Measurements from ENCODE around the gene RASSF6. TPM values are rescaled to one million over a fixed set of nuclear protein-coding genes. Genes with fewer than 3 reads are reported as not detected.

RASSF6 gene
- total and polyA plus RNA-seq, 2 of the 8 experiments (the other 6 are each of a cell fraction or from before 2014, with no cell fraction given) = 0.03 to 0.28 TPM

GRCh38 chr4:73668782-73669201 lies 48.6 kb upstream of the RASSF6 start:
- no peak overlapping the region for H2BK15ac ChIP-seq (ENCODE audit: low read length)
- no peak for FAIRE-seq
- H2AFZ ChIP-seq (ENCODE audit: low read length) = no peak overlapping the region
- TF ChIP-seq SP1 (IDR thresholded peaks at IDR 0.05; ENCODE audit: low read depth, low read length) (no peak), KDM5A (IDR thresholded peaks at IDR 0.05; ENCODE audit: low read length) (no peak), POU5F1 (IDR thresholded peaks at IDR 0.05; ENCODE audit: low read depth, low read length) (no peak), TEAD4 (IDR thresholded peaks at IDR 0.05; ENCODE audit: low read depth, low read length) (no peak), SIN3A (conservative IDR thresholded peaks at IDR 0.05 in 1 of 2, IDR thresholded peaks at IDR 0.05 in 1 of 2; ENCODE audit: low read depth in 1 of 2, low read length in 2 of 2) (no peak), GTF2F1 (IDR thresholded peaks at IDR 0.05; ENCODE audit: borderline replicate concordance, low read depth, low read length) (no peak), USF2 (IDR thresholded peaks at IDR 0.05; ENCODE audit: low read length) (no peak), ZNF274 (IDR thresholded peaks at IDR 0.05; ENCODE audit: borderline replicate concordance, extremely low read depth, low read length) (no peak), PHF8 (conservative IDR thresholded peaks at IDR 0.05; ENCODE audit: low read depth, low read length) (no peak), CEBPB (IDR thresholded peaks at IDR 0.05; ENCODE audit: low read depth, low read length) (no peak), ASH2L (IDR thresholded peaks at IDR 0.05; ENCODE audit: low read length) (no peak), CHD1 (IDR thresholded peaks at IDR 0.05; ENCODE audit: low read depth, low read length) (no peak), POLR2AphosphoS5 (IDR thresholded peaks at IDR 0.05; ENCODE audit: low read depth, low read length) (no peak), ATF3 (IDR thresholded peaks at IDR 0.05; ENCODE audit: insufficient read depth, low read depth, low read length) (no peak)

More at GRCh38 chr4:73668782-73669201, 48.6 kb upstream of the RASSF6 start:
- Histone ChIP-seq H3K27ac (ENCODE audit: low read depth, low read length) (no peak overlapping the region), H3K4me3 (ENCODE audit: extremely low read depth in 1 of 4, insufficient read depth in 2 of 4, low read depth in 3 of 4, low read length in 4 of 4) (no peak overlapping the region), H3K4me1 (replicated peaks in 1 of 4; ENCODE audit: control insufficient read depth in 3 of 4, insufficient read depth in 4 of 4, low read length in 3 of 4) (no peaks in the 10 kb centered on the region), H3K56ac (replicated peaks; ENCODE audit: insufficient read length, low read depth, low read length) (no peak overlapping the region), H4K5ac (ENCODE audit: insufficient read length, low read depth, low read length) (no peak overlapping the region), H2BK20ac (ENCODE audit: low read length) (no peak overlapping the region), H3K36me3 (ENCODE audit: control insufficient read depth in 2 of 4, insufficient read depth in 4 of 4, low read length in 3 of 4) (no peaks in the 10 kb centered on the region), H3K27me3 (replicated peaks in 1 of 4; ENCODE audit: control insufficient read depth in 3 of 4, extremely low read depth in 1 of 4, insufficient read depth in 3 of 4, low read length in 3 of 4) (no peaks in the 10 kb centered on the region), H3K79me2 (ENCODE audit: control insufficient read depth in 1 of 2, insufficient read depth in 2 of 2, low read length in 2 of 2) (no peaks in the 10 kb centered on the region), H3K18ac (ENCODE audit: extremely low read depth, low read length) (no peak overlapping the region), H4K91ac (replicated peaks; ENCODE audit: insufficient read length, low read length) (no peak overlapping the region), H3K14ac (ENCODE audit: insufficient read length) (no peak overlapping the region), H2BK120ac (replicated peaks; ENCODE audit: low read depth, low read length) (no peak overlapping the region), H4K20me1 (replicated peaks in 1 of 2; ENCODE audit: control insufficient read depth in 1 of 2, insufficient read depth in 2 of 2, low read length in 2 of 2) (no peaks in the 10 kb centered on the region), H3K9me3 (ENCODE audit: insufficient read depth in 2 of 2, low read depth in 1 of 2, low read length in 1 of 2) (no peaks in the 10 kb centered on the region), H3K79me1 (ENCODE audit: low read depth, low read length) (no peaks in the 10 kb centered on the region), H3K23me2 (ENCODE audit: low read depth, low read length) (no peaks in the 10 kb centered on the region; the same call in 1 of the 2 replicates), H3K9ac (replicated peaks in 1 of 4; ENCODE audit: extremely low read depth in 1 of 4, low read depth in 3 of 4, low read length in 3 of 4) (no peak overlapping the region), H4K8ac (ENCODE audit: extremely low read depth, insufficient read depth, low read length) (no peak overlapping the region), H3K23ac (ENCODE audit: insufficient read length) (no peak overlapping the region), H3K4ac (replicated peaks; ENCODE audit: insufficient read length, low read depth, low read length) (no peak overlapping the region), H3K4me2 (ENCODE audit: insufficient read depth in 1 of 2, low read depth in 2 of 2, low read length in 2 of 2) (no peak overlapping the region), H2AK5ac (ENCODE audit: low read depth, low read length) (no peak overlapping the region), H2BK12ac (ENCODE audit: low read depth, low read length) (no peak overlapping the region), H2BK5ac (ENCODE audit: low read depth, low read length) (no peak overlapping the region)
- 87% methylated on average over 8 of the region's 8 CpGs; no CpG with 5 or more reads in 1 of the 2 experiments for WGBS, 2 experiments (ENCODE audit: extremely low coverage in 1 of 2, insufficient coverage in 1 of 2, insufficient read length in 1 of 2, insufficient replicate concordance in 2 of 2, low coverage in 1 of 2, low lambda C conversion rate in 2 of 2, missing lambda C conversion rate in 1 of 2)
- ChIA-PET CTCF (ENCODE audit: partially characterized antibody) (interaction anchor here (0.8 to 3.9 kb wide), 10 partner anchors 14 to 690 kb away, joined by 3 to 19 read pairs (median 4); no protein-coding TSS in a partner anchor), POLR2A (ENCODE audit: partially characterized antibody) (interaction anchor here (1.1 kb wide), 1 partner anchor 330 kb away, joined by 3 read pairs; the partner anchor contains the start of gene CXCL5)
- no peak for DNase-seq (ENCODE audit: low read depth in 1 of 2, low spot score in 2 of 2)

Data from H1 (cell line).